ENCODE data around the gene EDDM13.

The EDDM13 gene

DNA sequence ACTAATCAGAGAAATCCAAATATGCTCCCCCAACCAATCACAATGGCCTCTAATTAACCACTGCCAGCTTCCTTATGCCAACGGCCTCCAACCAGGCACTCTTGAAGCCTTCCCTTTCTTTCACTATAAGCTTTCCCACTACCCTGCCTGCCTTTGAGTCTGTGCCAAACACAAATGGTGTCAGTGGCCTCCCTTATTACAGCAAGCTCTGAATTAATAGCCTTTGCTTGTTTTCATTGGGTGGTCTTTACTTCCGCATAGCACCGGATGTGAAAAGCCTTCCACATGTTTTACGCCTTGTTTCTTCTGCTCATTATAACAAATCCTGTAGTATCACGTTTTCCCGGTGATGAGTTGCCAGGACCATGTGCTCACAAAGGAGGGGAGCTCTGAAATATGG, 1.4 kb upstream of the EDDM13 start:
- no peak overlapping the region for H3K27ac ChIP-seq (ENCODE audit: low read depth, low read length)
- TF ChIP-seq, protein P1, sequence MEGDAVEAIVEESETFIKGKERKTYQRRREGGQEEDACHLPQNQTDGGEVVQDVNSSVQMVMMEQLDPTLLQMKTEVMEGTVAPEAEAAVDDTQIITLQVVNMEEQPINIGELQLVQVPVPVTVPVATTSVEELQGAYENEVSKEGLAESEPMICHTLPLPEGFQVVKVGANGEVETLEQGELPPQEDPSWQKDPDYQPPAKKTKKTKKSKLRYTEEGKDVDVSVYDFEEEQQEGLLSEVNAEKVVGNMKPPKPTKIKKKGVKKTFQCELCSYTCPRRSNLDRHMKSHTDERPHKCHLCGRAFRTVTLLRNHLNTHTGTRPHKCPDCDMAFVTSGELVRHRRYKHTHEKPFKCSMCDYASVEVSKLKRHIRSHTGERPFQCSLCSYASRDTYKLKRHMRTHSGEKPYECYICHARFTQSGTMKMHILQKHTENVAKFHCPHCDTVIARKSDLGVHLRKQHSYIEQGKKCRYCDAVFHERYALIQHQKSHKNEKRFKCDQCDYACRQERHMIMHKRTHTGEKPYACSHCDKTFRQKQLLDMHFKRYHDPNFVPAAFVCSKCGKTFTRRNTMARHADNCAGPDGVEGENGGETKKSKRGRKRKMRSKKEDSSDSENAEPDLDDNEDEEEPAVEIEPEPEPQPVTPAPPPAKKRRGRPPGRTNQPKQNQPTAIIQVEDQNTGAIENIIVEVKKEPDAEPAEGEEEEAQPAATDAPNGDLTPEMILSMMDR (IDR thresholded peaks at IDR 0.05; ENCODE audit: low read depth, low read length, poor library complexity, severe bottlenecking), result no peak
- no peak for TF ChIP-seq EZH2phosphoT487 (IDR thresholded peaks at IDR 0.05; ENCODE audit: borderline replicate concordance, low read length)
- no peak overlapping the region for H3K4me3 ChIP-seq (ENCODE audit: low read length)
- H3K9me2 ChIP-seq (replicated peaks; ENCODE audit: control insufficient read depth, low read length), result no peaks in the 10 kb centered on the region
- H3K9me3 ChIP-seq (ENCODE audit: control insufficient read depth, insufficient read depth, low read length), result no peaks in the 10 kb centered on the region
- H3K4me1 ChIP-seq (ENCODE audit: control insufficient read depth, low read length), result no peaks in the 10 kb centered on the region
- no peaks in the 10 kb centered on the region for H3K79me2 ChIP-seq (ENCODE audit: control insufficient read depth, low read length)
- no peaks in the 10 kb centered on the region for H3K27me3 ChIP-seq (ENCODE audit: control insufficient read depth, low read length)
- H4K20me1 ChIP-seq (ENCODE audit: control insufficient read depth, insufficient read depth, low read depth, low read length), result no peaks in the 10 kb centered on the region
- H3K36me3 ChIP-seq (ENCODE audit: control insufficient read depth, low read length), result no peaks in the 10 kb centered on the region
- H3F3A ChIP-seq (ENCODE audit: control insufficient read depth, insufficient read depth), result no peaks in the 10 kb centered on the region
- H3K4me2 ChIP-seq (ENCODE audit: low read length), result no peak overlapping the region

DNA sequence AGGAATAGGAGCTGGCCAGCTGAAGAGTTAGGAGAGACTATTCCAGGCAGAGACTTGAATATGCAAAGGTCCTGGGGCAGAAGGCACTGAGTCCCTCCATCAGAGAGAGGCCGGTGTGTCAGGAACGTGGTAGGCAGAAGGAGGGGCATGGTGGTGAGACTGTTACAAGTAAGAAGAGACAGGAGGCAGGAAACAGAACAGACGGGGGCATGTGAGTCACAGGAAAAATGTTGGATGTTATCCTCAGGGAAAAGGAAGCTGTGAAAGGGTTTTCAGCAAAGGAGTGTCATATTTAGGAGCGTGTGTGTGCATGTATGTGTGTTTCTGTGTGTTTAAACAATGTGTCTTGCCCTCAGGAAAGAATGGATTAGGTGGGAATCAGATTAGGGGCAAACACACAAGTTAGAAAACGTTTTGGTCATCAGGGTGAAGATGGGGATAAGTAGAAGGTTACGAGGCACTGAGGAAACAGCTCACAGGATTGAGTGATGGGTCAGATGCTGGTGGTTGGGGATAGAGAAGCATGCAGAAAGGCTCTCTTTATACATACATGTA, 1.1 kb downstream of the EDDM13 start:
- no peaks in the 10 kb centered on the region for H4K20me1 ChIP-seq (ENCODE audit: control insufficient read depth, insufficient read depth, low read depth, low read length)
- H3K4me3 ChIP-seq (ENCODE audit: low read length), result no peak overlapping the region
- no peaks in the 10 kb centered on the region for H3K4me1 ChIP-seq (ENCODE audit: control insufficient read depth, low read length)
- H3K27me3 ChIP-seq (ENCODE audit: control insufficient read depth, low read length), result no peaks in the 10 kb centered on the region
- no peak overlapping the region for H3K27ac ChIP-seq (ENCODE audit: low read depth, low read length)
- H3K4me2 ChIP-seq (ENCODE audit: low read length), result no peak overlapping the region
- H3K36me3 ChIP-seq (ENCODE audit: control insufficient read depth, low read length), result no peaks in the 10 kb centered on the region
- no peaks in the 10 kb centered on the region for H3F3A ChIP-seq (ENCODE audit: control insufficient read depth, insufficient read depth)
- no peaks in the 10 kb centered on the region for H3K79me2 ChIP-seq (ENCODE audit: control insufficient read depth, low read length)
- H3K9me2 ChIP-seq (replicated peaks; ENCODE audit: control insufficient read depth, low read length), result no peaks in the 10 kb centered on the region
- no peaks in the 10 kb centered on the region for H3K9me3 ChIP-seq (ENCODE audit: control insufficient read depth, insufficient read depth, low read length)
- TF ChIP-seq EZH2phosphoT487 (IDR thresholded peaks at IDR 0.05; ENCODE audit: borderline replicate concordance, low read length), result no peak
- TF ChIP-seq, protein P1 (IDR thresholded peaks at IDR 0.05; ENCODE audit: low read depth, low read length, poor library complexity, severe bottlenecking), result no peak

DNA sequence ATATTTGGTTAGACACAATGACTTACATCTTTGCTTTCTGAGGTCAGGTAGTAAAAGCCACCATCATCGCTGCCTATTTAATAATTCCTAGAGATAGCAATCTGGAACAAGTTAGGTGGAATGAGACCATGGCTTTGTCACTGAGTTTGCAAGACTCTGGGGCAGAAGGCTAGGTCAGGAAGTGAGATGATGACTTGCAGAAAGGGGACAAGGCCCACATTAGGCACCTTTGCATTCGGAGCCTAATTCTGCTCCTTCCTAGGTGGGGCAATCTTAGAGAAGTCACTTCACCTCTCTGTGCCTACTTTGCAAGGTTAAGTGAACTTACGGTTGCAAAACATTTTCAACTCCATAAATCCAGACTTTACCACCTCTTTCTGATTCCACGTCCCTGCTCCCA, 10.3 kb downstream of the EDDM13 start:
- H3K4me3 ChIP-seq (ENCODE audit: low read length), result no peak overlapping the region
- H3K27me3 ChIP-seq (ENCODE audit: control insufficient read depth, low read length), result no peaks in the 10 kb centered on the region

More for the DNA sequence above, 10.3 kb downstream of the EDDM13 start:
- Histone ChIP-seq H3K4me1 (ENCODE audit: control insufficient read depth, low read length) (no peaks in the 10 kb centered on the region), H3K79me2 (ENCODE audit: control insufficient read depth, low read length) (no peaks in the 10 kb centered on the region), H4K20me1 (ENCODE audit: control insufficient read depth, insufficient read depth, low read depth, low read length) (no peaks in the 10 kb centered on the region), H3F3A (ENCODE audit: control insufficient read depth, insufficient read depth) (no peaks in the 10 kb centered on the region), H3K9me3 (ENCODE audit: control insufficient read depth, insufficient read depth, low read length) (no peaks in the 10 kb centered on the region), H3K36me3 (ENCODE audit: control insufficient read depth, low read length) (no peaks in the 10 kb centered on the region), H3K9me2 (replicated peaks; ENCODE audit: control insufficient read depth, low read length) (no peaks in the 10 kb centered on the region; the same call in 1 of the 2 replicates), H3K27ac (ENCODE audit: low read depth, low read length) (no peak overlapping the region), H3K4me2 (ENCODE audit: low read length) (no peak overlapping the region)
- TF ChIP-seq, protein P1 (IDR thresholded peaks at IDR 0.05; ENCODE audit: low read depth, low read length, poor library complexity, severe bottlenecking), result no peak
- TF ChIP-seq EZH2phosphoT487 (IDR thresholded peaks at IDR 0.05; ENCODE audit: borderline replicate concordance, low read length), result no peak

All from DOHH2 (cell line).